ENCODE measurements around the gene ARHGEF9.

Gene ARHGEF9

GRCh38 chrX:63744850-63745394 is 40.1 kb downstream of the ARHGEF9 start:
- Histone ChIP-seq H2AK5ac (ENCODE audit: low read length, severe bottlenecking) (no peak overlapping the region), H3K9me3 (ENCODE audit: control insufficient read depth, low read length) (no peaks in the 10 kb centered on the region), H3K4me1 (ENCODE audit: control insufficient read depth, insufficient read depth, low read depth, low read length) (peaks cover 2% of the 10 kb centered on the region), H2BK120ac (ENCODE audit: low read depth, low read length) (no peak overlapping the region), H3K79me1 (replicated peaks; ENCODE audit: low read length, poor library complexity, severe bottlenecking) (peaks cover 24% of the 10 kb centered on the region), H3K9ac (ENCODE audit: low read length) (no peak overlapping the region), H2BK12ac (ENCODE audit: low read length in 2 of 2) (no peak overlapping the region), H4K91ac (ENCODE audit: low read length) (no peak overlapping the region), H3K4me3 (ENCODE audit: insufficient read depth in 1 of 2, low read depth in 1 of 2, low read length in 2 of 2) (no peak overlapping the region), H3K27ac (ENCODE audit: low read length, poor library complexity, severe bottlenecking) (no peak overlapping the region), H4K8ac (ENCODE audit: low read length) (no peak overlapping the region), H2BK15ac (ENCODE audit: low read depth, poor library complexity, severe bottlenecking) (no peak overlapping the region), H3K23ac (ENCODE audit: low read length in 2 of 2) (no peak overlapping the region), H2AFZ (ENCODE audit: low read depth, low read length) (no peak overlapping the region), H3K4me2 (ENCODE audit: low read length, poor library complexity, severe bottlenecking) (no peak overlapping the region), H3K18ac (ENCODE audit: low read depth in 1 of 2, low read length in 2 of 2) (no peak overlapping the region), H3K14ac (ENCODE audit: low read length in 2 of 2) (no peak overlapping the region), H3K27me3 (ENCODE audit: control insufficient read depth in 1 of 2, insufficient read depth in 1 of 2, low read length in 2 of 2) (peaks cover 0 to 14% of the 10 kb centered on the region in 2 experiments), H3K4ac (ENCODE audit: low read depth in 1 of 2, low read length in 2 of 2) (no peak overlapping the region), H2BK5ac (ENCODE audit: low read depth, low read length, poor library complexity, severe bottlenecking) (no peak overlapping the region), H3K36me3 (ENCODE audit: control insufficient read depth in 1 of 2, insufficient read depth in 2 of 2, low read depth in 1 of 2, low read length in 2 of 2) (no peaks in the 10 kb centered on the region)
- WGBS: 80% methylated on average over 1 of the region's 2 CpGs
- DNase-seq: no peak

- Histone ChIP-seq H3K36me3 (ENCODE audit: control insufficient read depth in 1 of 2, insufficient read depth in 2 of 2, low read depth in 1 of 2, low read length in 2 of 2) (no peaks in the 10 kb centered on the region), H4K8ac (ENCODE audit: low read length) (no peak overlapping the region)
These were observed 41.4 kb downstream of the ARHGEF9 start for GRCh38 chrX:63743596-63743995.

GRCh38 chrX:63740382-63740781 is 44.6 kb downstream of the ARHGEF9 start:
- H3K4me3 ChIP-seq (ENCODE audit: insufficient read depth in 1 of 2, low read depth in 1 of 2, low read length in 2 of 2): no peak overlapping the region
- H3K79me1 ChIP-seq (replicated peaks; ENCODE audit: low read length, poor library complexity, severe bottlenecking): peaks cover 29% of the 10 kb centered on the region
- H2AFZ ChIP-seq (ENCODE audit: low read depth, low read length): no peak overlapping the region
- peaks cover 0 to 13% of the 10 kb centered on the region in 2 experiments for H3K27me3 ChIP-seq (ENCODE audit: control insufficient read depth in 1 of 2, insufficient read depth in 1 of 2, low read length in 2 of 2)
- H2AK5ac ChIP-seq (ENCODE audit: low read length, severe bottlenecking): no peak overlapping the region
- H3K27ac ChIP-seq (ENCODE audit: low read length, poor library complexity, severe bottlenecking): no peak overlapping the region
- H3K14ac ChIP-seq (ENCODE audit: low read length in 2 of 2): no peak overlapping the region
- H3K9me3 ChIP-seq (ENCODE audit: control insufficient read depth, low read length): no peaks in the 10 kb centered on the region
- no peak for DNase-seq
- H4K91ac ChIP-seq (ENCODE audit: low read length): no peak overlapping the region
- H2BK5ac ChIP-seq (ENCODE audit: low read depth, low read length, poor library complexity, severe bottlenecking): no peak overlapping the region
- H3K4me1 ChIP-seq (ENCODE audit: control insufficient read depth, insufficient read depth, low read depth, low read length): peaks cover 2% of the 10 kb centered on the region
- no peak overlapping the region for H2BK12ac ChIP-seq (ENCODE audit: low read length in 2 of 2)
- H3K18ac ChIP-seq (ENCODE audit: low read depth in 1 of 2, low read length in 2 of 2): no peak overlapping the region
- no peak overlapping the region for H3K23ac ChIP-seq (ENCODE audit: low read length in 2 of 2)
- no peak overlapping the region for H2BK15ac ChIP-seq (ENCODE audit: low read depth, poor library complexity, severe bottlenecking)
- no peak overlapping the region for H3K4me2 ChIP-seq (ENCODE audit: low read length, poor library complexity, severe bottlenecking)
- no peak overlapping the region for H4K8ac ChIP-seq (ENCODE audit: low read length)
- H2BK120ac ChIP-seq (ENCODE audit: low read depth, low read length): no peak overlapping the region
- no peak overlapping the region for H3K4ac ChIP-seq (ENCODE audit: low read depth in 1 of 2, low read length in 2 of 2)
- no peak overlapping the region for H3K9ac ChIP-seq (ENCODE audit: low read length)
- 92% methylated on average over 2 of the region's 2 CpGs for WGBS
- no peaks in the 10 kb centered on the region for H3K36me3 ChIP-seq (ENCODE audit: control insufficient read depth in 1 of 2, insufficient read depth in 2 of 2, low read depth in 1 of 2, low read length in 2 of 2)

More at GRCh38 chrX:63743596-63743995, 41.4 kb downstream of the ARHGEF9 start:
- Histone ChIP-seq H3K4me2 (ENCODE audit: low read length, poor library complexity, severe bottlenecking) (no peak overlapping the region), H3K27me3 (ENCODE audit: control insufficient read depth in 1 of 2, insufficient read depth in 1 of 2, low read length in 2 of 2) (peaks cover 0 to 14% of the 10 kb centered on the region in 2 experiments), H3K4ac (ENCODE audit: low read depth in 1 of 2, low read length in 2 of 2) (no peak overlapping the region), H3K79me1 (replicated peaks; ENCODE audit: low read length, poor library complexity, severe bottlenecking) (peaks cover 26% of the 10 kb centered on the region), H4K91ac (ENCODE audit: low read length) (no peak overlapping the region), H3K14ac (ENCODE audit: low read length in 2 of 2) (no peak overlapping the region), H3K4me3 (ENCODE audit: insufficient read depth in 1 of 2, low read depth in 1 of 2, low read length in 2 of 2) (no peak overlapping the region), H3K27ac (ENCODE audit: low read length, poor library complexity, severe bottlenecking) (no peak overlapping the region), H2AFZ (ENCODE audit: low read depth, low read length) (no peak overlapping the region), H2BK120ac (ENCODE audit: low read depth, low read length) (no peak overlapping the region), H3K9ac (ENCODE audit: low read length) (no peak overlapping the region), H2BK5ac (ENCODE audit: low read depth, low read length, poor library complexity, severe bottlenecking) (no peak overlapping the region), H2AK5ac (ENCODE audit: low read length, severe bottlenecking) (no peak overlapping the region), H3K23ac (ENCODE audit: low read length in 2 of 2) (no peak overlapping the region), H2BK12ac (ENCODE audit: low read length in 2 of 2) (no peak overlapping the region), H3K4me1 (ENCODE audit: control insufficient read depth, insufficient read depth, low read depth, low read length) (peaks cover 2% of the 10 kb centered on the region), H3K9me3 (ENCODE audit: control insufficient read depth, low read length) (no peaks in the 10 kb centered on the region), H3K18ac (ENCODE audit: low read depth in 1 of 2, low read length in 2 of 2) (no peak overlapping the region), H2BK15ac (ENCODE audit: low read depth, poor library complexity, severe bottlenecking) (no peak overlapping the region)
- no peak for DNase-seq
- WGBS: no CpG with 5 or more reads among the region's 2 CpGs

GRCh38 chrX:63739885-63740284 is 45.1 kb downstream of the ARHGEF9 start:
- H2AFZ ChIP-seq (ENCODE audit: low read depth, low read length): no peak overlapping the region
- H3K14ac ChIP-seq (ENCODE audit: low read length in 2 of 2): no peak overlapping the region
- H3K27me3 ChIP-seq (ENCODE audit: control insufficient read depth in 1 of 2, insufficient read depth in 1 of 2, low read length in 2 of 2): peaks cover 0 to 11% of the 10 kb centered on the region in 2 experiments
- H2BK120ac ChIP-seq (ENCODE audit: low read depth, low read length): no peak overlapping the region
- H4K8ac ChIP-seq (ENCODE audit: low read length): no peak overlapping the region
- H3K27ac ChIP-seq (ENCODE audit: low read length, poor library complexity, severe bottlenecking): no peak overlapping the region
- H3K79me1 ChIP-seq (replicated peaks; ENCODE audit: low read length, poor library complexity, severe bottlenecking): peaks cover 31% of the 10 kb centered on the region
- H3K36me3 ChIP-seq (ENCODE audit: control insufficient read depth in 1 of 2, insufficient read depth in 2 of 2, low read depth in 1 of 2, low read length in 2 of 2): no peaks in the 10 kb centered on the region
- no peak overlapping the region for H3K4me3 ChIP-seq (ENCODE audit: insufficient read depth in 1 of 2, low read depth in 1 of 2, low read length in 2 of 2)
- no peak overlapping the region for H3K18ac ChIP-seq (ENCODE audit: low read depth in 1 of 2, low read length in 2 of 2)
- no peak overlapping the region for H2BK15ac ChIP-seq (ENCODE audit: low read depth, poor library complexity, severe bottlenecking)
- no peak overlapping the region for H3K23ac ChIP-seq (ENCODE audit: low read length in 2 of 2)
- H3K9me3 ChIP-seq (ENCODE audit: control insufficient read depth, low read length): no peaks in the 10 kb centered on the region
- H2AK5ac ChIP-seq (ENCODE audit: low read length, severe bottlenecking): no peak overlapping the region
- H3K4ac ChIP-seq (ENCODE audit: low read depth in 1 of 2, low read length in 2 of 2): no peak overlapping the region
- H4K91ac ChIP-seq (ENCODE audit: low read length): no peak overlapping the region
- H3K4me1 ChIP-seq (ENCODE audit: control insufficient read depth, insufficient read depth, low read depth, low read length): no peaks in the 10 kb centered on the region
- no peak overlapping the region for H2BK5ac ChIP-seq (ENCODE audit: low read depth, low read length, poor library complexity, severe bottlenecking)
- no peak overlapping the region for H3K4me2 ChIP-seq (ENCODE audit: low read length, poor library complexity, severe bottlenecking)
- no peak overlapping the region for H2BK12ac ChIP-seq (ENCODE audit: low read length in 2 of 2)
- no peak for DNase-seq
- H3K9ac ChIP-seq (ENCODE audit: low read length): no peak overlapping the region

All from mesenchymal stem cell (in vitro differentiated cells and primary cell).